ENCODE results near the gene CNTN4. TPM values are rescaled to one million over a fixed set of nuclear protein-coding genes. Genes with fewer than 3 reads are reported as not detected.
"Not testable (repeated sequence)": the region's sequence is repeated elsewhere in the genome, so short reads cannot be mapped to it uniquely, and the experiment has no call there.

Gene CNTN4
- total and polyA plus RNA-seq, 4 donors: 1.5 to 30.7 (median 5.7) TPM

DNA sequence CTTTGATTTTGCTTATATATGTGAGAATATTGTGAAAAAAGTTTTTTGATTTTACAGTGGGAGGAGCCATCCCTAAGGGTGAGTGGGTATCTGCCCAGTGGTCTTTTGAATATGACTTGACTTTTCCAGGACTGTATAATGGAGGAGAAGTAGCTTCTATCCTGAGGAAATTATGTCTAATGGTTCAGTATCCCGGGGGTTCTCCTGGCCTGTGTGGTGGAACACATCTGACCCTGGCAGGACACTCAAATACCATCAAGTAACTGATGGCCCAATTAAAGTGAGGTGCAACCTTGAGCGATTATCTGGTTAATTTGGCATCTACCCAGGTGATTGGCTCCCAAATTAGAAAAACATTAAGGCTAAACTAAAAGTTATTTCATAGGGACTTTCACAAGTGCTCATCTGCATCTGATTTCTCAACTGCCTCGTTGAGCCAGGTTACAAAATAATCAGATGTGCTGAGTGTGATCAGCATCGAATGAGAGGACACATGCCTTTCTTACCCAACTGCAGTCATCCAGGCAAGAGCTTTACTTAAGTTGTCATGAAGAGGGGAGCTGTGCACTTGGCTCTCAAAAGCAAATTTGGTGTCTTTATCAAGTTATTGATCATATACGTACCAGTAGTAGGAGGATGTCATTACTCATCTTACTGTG is 810.2 kb downstream of the CNTN4 start:
- H3K36me3 ChIP-seq (ENCODE audit: control insufficient read depth in 4 of 4, insufficient read depth in 4 of 4, low read length in 4 of 4): no peaks in the 10 kb centered on the region
- DNase-seq (no peak), ATAC-seq (ENCODE audit: insufficient read depth, low FRiP score) (no peak)
- H3K9me3 ChIP-seq (ENCODE audit: control insufficient read depth in 4 of 4, insufficient read depth in 3 of 4, low read length in 3 of 4): peaks cover 0 to 4% (median 0%) of the 10 kb centered on the region in 4 donors
- H3K4me3 ChIP-seq: no peak overlapping the region
- TF ChIP-seq, protein P1, sequence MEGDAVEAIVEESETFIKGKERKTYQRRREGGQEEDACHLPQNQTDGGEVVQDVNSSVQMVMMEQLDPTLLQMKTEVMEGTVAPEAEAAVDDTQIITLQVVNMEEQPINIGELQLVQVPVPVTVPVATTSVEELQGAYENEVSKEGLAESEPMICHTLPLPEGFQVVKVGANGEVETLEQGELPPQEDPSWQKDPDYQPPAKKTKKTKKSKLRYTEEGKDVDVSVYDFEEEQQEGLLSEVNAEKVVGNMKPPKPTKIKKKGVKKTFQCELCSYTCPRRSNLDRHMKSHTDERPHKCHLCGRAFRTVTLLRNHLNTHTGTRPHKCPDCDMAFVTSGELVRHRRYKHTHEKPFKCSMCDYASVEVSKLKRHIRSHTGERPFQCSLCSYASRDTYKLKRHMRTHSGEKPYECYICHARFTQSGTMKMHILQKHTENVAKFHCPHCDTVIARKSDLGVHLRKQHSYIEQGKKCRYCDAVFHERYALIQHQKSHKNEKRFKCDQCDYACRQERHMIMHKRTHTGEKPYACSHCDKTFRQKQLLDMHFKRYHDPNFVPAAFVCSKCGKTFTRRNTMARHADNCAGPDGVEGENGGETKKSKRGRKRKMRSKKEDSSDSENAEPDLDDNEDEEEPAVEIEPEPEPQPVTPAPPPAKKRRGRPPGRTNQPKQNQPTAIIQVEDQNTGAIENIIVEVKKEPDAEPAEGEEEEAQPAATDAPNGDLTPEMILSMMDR (IDR thresholded peaks at IDR 0.05; ENCODE audit: control extremely low read depth, extremely low read depth): no peak
- WGBS, 2 donors: 63 to 64% methylated on average over 5 of the region's 5 CpGs
- no peak overlapping the region for H3K9ac ChIP-seq (ENCODE audit: insufficient read depth in 1 of 2, low read length in 2 of 2)
- no peak overlapping the region for H3K27ac ChIP-seq (ENCODE audit: low read depth in 1 of 2, low read length in 1 of 2)
- no peaks in the 10 kb centered on the region for H3K27me3 ChIP-seq (ENCODE audit: control insufficient read depth in 3 of 3, insufficient read depth in 3 of 3, low read length in 2 of 3)
- no peaks in the 10 kb centered on the region for H3K4me1 ChIP-seq (ENCODE audit: control insufficient read depth in 5 of 5, insufficient read depth in 5 of 5, low read length in 5 of 5)

GRCh38 chr3:2910997-2911396 is 812.3 kb downstream of the CNTN4 start:
- H3K27me3 ChIP-seq (ENCODE audit: control insufficient read depth in 3 of 3, insufficient read depth in 3 of 3, low read length in 2 of 3): no peaks in the 10 kb centered on the region
- ATAC-seq (ENCODE audit: insufficient read depth, low FRiP score): no peak
- no peaks in the 10 kb centered on the region for H3K4me1 ChIP-seq (ENCODE audit: control insufficient read depth in 5 of 5, insufficient read depth in 5 of 5, low read length in 5 of 5)
- DNase-seq: no peak
- H3K9me3 ChIP-seq (ENCODE audit: control insufficient read depth in 4 of 4, insufficient read depth in 3 of 4, low read length in 3 of 4): peaks cover 0 to 4% (median 0%) of the 10 kb centered on the region in 4 donors
- H3K36me3 ChIP-seq (ENCODE audit: control insufficient read depth in 4 of 4, insufficient read depth in 4 of 4, low read length in 4 of 4): no peaks in the 10 kb centered on the region
- H3K4me3 ChIP-seq: no peak overlapping the region
- no peak overlapping the region for H3K27ac ChIP-seq (ENCODE audit: low read depth in 1 of 2, low read length in 1 of 2)
- TF ChIP-seq, protein P1 (IDR thresholded peaks at IDR 0.05; ENCODE audit: control extremely low read depth, extremely low read depth): no peak
- no peak overlapping the region for H3K9ac ChIP-seq (ENCODE audit: insufficient read depth in 1 of 2, low read length in 2 of 2)
- WGBS, 2 donors: 76 to 90% methylated on average over 2 of the region's 2 CpGs

- no peaks in the 10 kb centered on the region for H3K27me3 ChIP-seq (ENCODE audit: control insufficient read depth in 3 of 3, insufficient read depth in 3 of 3, low read length in 2 of 3)
- ATAC-seq (ENCODE audit: insufficient read depth, low FRiP score): no peak
- H3K4me3 ChIP-seq: no peak overlapping the region
- no peaks in the 10 kb centered on the region for H3K9me3 ChIP-seq (ENCODE audit: control insufficient read depth in 4 of 4, insufficient read depth in 3 of 4, low read length in 3 of 4)
- H3K4me1 ChIP-seq (ENCODE audit: control insufficient read depth in 5 of 5, insufficient read depth in 5 of 5, low read length in 5 of 5): no peaks in the 10 kb centered on the region
- no peak for DNase-seq
- no peak overlapping the region for H3K9ac ChIP-seq (ENCODE audit: insufficient read depth in 1 of 2, low read length in 2 of 2)
- no peaks in the 10 kb centered on the region for H3K36me3 ChIP-seq (ENCODE audit: control insufficient read depth in 4 of 4, insufficient read depth in 4 of 4, low read length in 4 of 4)
- no peak overlapping the region for H3K27ac ChIP-seq (ENCODE audit: low read depth in 1 of 2, low read length in 1 of 2)
- TF ChIP-seq, protein P1 (IDR thresholded peaks at IDR 0.05; ENCODE audit: control extremely low read depth, extremely low read depth): no peak
- 51 to 52% methylated on average over 3 of the region's 3 CpGs for WGBS, 2 donors
Measured at GRCh38 chr3:2915826-2916225, 817.2 kb downstream of the CNTN4 start.

DNA sequence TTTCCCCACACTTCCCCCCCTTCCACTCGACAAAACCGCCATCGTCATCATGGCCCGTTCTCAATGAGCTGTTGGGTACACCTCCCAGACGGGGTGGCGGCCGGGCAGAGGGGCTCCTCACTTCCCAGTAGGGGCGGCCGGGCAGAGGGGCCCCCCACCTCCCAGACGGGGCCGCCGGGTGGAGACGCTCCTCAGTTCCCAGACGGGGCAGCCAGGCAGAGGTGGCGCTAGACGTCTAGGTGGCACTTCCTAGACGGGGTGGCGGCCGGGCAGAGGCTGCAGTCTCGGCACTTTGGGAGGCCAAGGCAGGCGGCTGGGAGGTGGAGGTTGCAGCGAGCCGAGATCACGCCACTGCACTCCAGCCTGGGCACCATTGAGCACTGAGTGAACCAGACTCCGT is 818.0 kb downstream of the CNTN4 start:
- H3K36me3 ChIP-seq (ENCODE audit: control insufficient read depth in 4 of 4, insufficient read depth in 4 of 4, low read length in 4 of 4); H3K27ac ChIP-seq (ENCODE audit: low read depth in 1 of 2, low read length in 1 of 2); DNase-seq; H3K4me1 ChIP-seq (ENCODE audit: control insufficient read depth in 5 of 5, insufficient read depth in 5 of 5, low read length in 5 of 5); H3K9me3 ChIP-seq (ENCODE audit: control insufficient read depth in 4 of 4, insufficient read depth in 3 of 4, low read length in 3 of 4); H3K27me3 ChIP-seq (ENCODE audit: control insufficient read depth in 3 of 3, insufficient read depth in 3 of 3, low read length in 2 of 3); H3K9ac ChIP-seq (ENCODE audit: insufficient read depth in 1 of 2, low read length in 2 of 2); H3K4me3 ChIP-seq; ATAC-seq (ENCODE audit: insufficient read depth, low FRiP score): not testable (repeated sequence)
- 88 to 94% methylated on average over 17 to 18 of the region's 25 CpGs for WGBS, 2 donors
